Trophoblast cell (in vitro differentiated cells and primary cell): Measurements from ENCODE around the gene TENM4.
A peak's percentile ranks its signal among the peaks of the same experiment; 100 is the strongest.

Experiments used
- DNase-seq, 2 donors: peaks; one replicate each; pipeline ENCODE4 v3.0.0-alpha.2; 2016
- H2AFZ ChIP-seq: 2 replicates; pipeline ENCODE4 v1.6.1; 2013; ENCODE audit warnings: low read length, moderate library complexity, mild to moderate bottlenecking; ENCODE audit not compliant: insufficient read depth, poor library complexity
- H2AK5ac ChIP-seq: 2 replicates; pipeline ENCODE4 v1.6.1; 2013; ENCODE audit warnings: mild to moderate bottlenecking, low read length
- H2BK120ac ChIP-seq: 2 replicates; pipeline ENCODE4 v1.6.1; 2013; ENCODE audit warnings: low read length, mild to moderate bottlenecking, moderate library complexity; ENCODE audit not compliant: insufficient read depth, poor library complexity
- H2BK12ac ChIP-seq: 2 replicates; pipeline ENCODE4 v1.6.1; 2013; ENCODE audit warnings: mild to moderate bottlenecking, low read length, moderate library complexity
- H2BK5ac ChIP-seq: 2 replicates; pipeline ENCODE4 v1.6.1; 2013; ENCODE audit warnings: low read length, low read depth, moderate library complexity, mild to moderate bottlenecking; ENCODE audit not compliant: poor library complexity
- H3K14ac ChIP-seq: 2 replicates; pipeline ENCODE4 v1.6.1; 2013; ENCODE audit warnings: mild to moderate bottlenecking, low read length
- H3K18ac ChIP-seq: 2 replicates; pipeline ENCODE4 v1.6.1; 2013; ENCODE audit warnings: mild to moderate bottlenecking, low read length
- H3K23ac ChIP-seq: 2 replicates; pipeline ENCODE4 v1.6.1; 2013; ENCODE audit warnings: low read length
- H3K27ac ChIP-seq: 2 replicates; pipeline ENCODE4 v1.5.1; 2013; ENCODE audit warnings: low read depth, mild to moderate bottlenecking, inconsistent platforms, low read length, moderate library complexity
- H3K27me3 ChIP-seq: 2 replicates; pipeline ENCODE4 v1.6.1; 2013; ENCODE audit warnings: inconsistent platforms, mild to moderate bottlenecking, low read length, moderate library complexity; ENCODE audit not compliant: insufficient read depth
- H3K36me3 ChIP-seq, 2 experiments: 1 replicate in 1 of 2; 2 replicates in 1 of 2; pipeline ENCODE4 v1.6.1; 2013; ENCODE audit warnings: low read length in 2 of 2, mild to moderate bottlenecking in 2 of 2, moderate library complexity in 1 of 2; ENCODE audit not compliant: insufficient read depth in 2 of 2, control insufficient read depth in 1 of 2
- H3K4ac ChIP-seq: 2 replicates; pipeline ENCODE4 v1.6.1; 2013; ENCODE audit warnings: low read depth, mild to moderate bottlenecking, low read length, moderate library complexity
- H3K4me1 ChIP-seq, 2 experiments: 1 replicate in 1 of 2; 2 replicates in 1 of 2; pipeline ENCODE4 v1.6.1; 2013; ENCODE audit warnings: low read length in 2 of 2, mild to moderate bottlenecking in 2 of 2, moderate library complexity in 1 of 2; ENCODE audit not compliant: insufficient read depth in 2 of 2, control insufficient read depth in 1 of 2
- H3K4me2 ChIP-seq: 2 replicates; pipeline ENCODE4 v1.6.1; 2013; ENCODE audit warnings: inconsistent platforms, mild to moderate bottlenecking, low read length, moderate library complexity
- H3K4me3 ChIP-seq: 2 replicates; pipeline ENCODE4 v1.5.1; 2013; ENCODE audit warnings: mild to moderate bottlenecking, low read depth, low read length, inconsistent platforms
- H3K79me1 ChIP-seq: one replicate; pipeline ENCODE4 v1.6.1; 2013; ENCODE audit warnings: low read length
- H3K79me2 ChIP-seq: 2 replicates; pipeline ENCODE4 v1.6.1; 2013; ENCODE audit warnings: low read length, mild to moderate bottlenecking; ENCODE audit not compliant: control insufficient read depth, insufficient read depth, poor library complexity
- H3K9ac ChIP-seq: 2 replicates; pipeline ENCODE4 v1.6.1; 2013; ENCODE audit warnings: mild to moderate bottlenecking, low read length
- H3K9me3 ChIP-seq: 2 replicates; pipeline ENCODE4 v1.6.1; 2013; ENCODE audit warnings: low read depth, mild to moderate bottlenecking, control low read depth, inconsistent platforms, low read length; ENCODE audit not compliant: insufficient read depth
- H4K12ac ChIP-seq: 2 replicates; pipeline ENCODE4 v1.6.1; 2013; ENCODE audit warnings: low read depth, mild to moderate bottlenecking, low read length, moderate library complexity
- H4K8ac ChIP-seq: 2 replicates; pipeline ENCODE4 v1.6.1; 2013; ENCODE audit warnings: low read depth, mild to moderate bottlenecking, low read length, moderate library complexity
- H4K91ac ChIP-seq: one replicate; pipeline ENCODE4 v1.6.1; 2013; ENCODE audit warnings: low read depth, mild to moderate bottlenecking, low read length, moderate library complexity
- WGBS: extraction: QIAGEN DNeasy Blood & Tissue Kit; methylation state at CpG from one replicate; pipeline ENCODE4 v1.1.7; 2013; ENCODE audit warnings: missing lambda C conversion rate; ENCODE audit not compliant: insufficient read length, insufficient coverage; ENCODE audit errors: extremely low coverage; 5-methylcytosine and 5-hydroxymethylcytosine counted together

The TENM4 gene

DNA sequence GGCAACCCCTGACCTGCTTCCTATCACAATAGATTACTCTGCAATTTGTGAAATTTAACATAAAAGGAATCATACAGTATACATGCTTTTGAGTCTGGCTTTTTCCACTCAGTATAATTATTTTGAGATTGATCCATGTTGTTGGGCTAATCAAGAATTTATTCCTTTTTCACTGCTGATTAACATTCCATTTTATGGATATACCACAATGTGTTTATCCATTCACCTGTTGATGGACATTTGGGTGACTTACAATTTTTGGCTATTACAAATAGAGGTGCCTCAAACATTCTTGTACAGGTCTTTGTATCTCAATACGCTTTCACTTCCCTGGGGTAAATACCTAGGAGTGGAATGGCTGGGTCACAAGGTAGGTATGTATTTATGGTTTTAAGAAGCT, 24.9 kb downstream of the TENM4 start:
- H4K91ac ChIP-seq = no peak overlapping the region
- H2BK5ac ChIP-seq = no peak overlapping the region
- no peak overlapping the region for H2AFZ ChIP-seq
- no peaks in the 10 kb centered on the region for H3K36me3 ChIP-seq
- H2AK5ac ChIP-seq = no peak overlapping the region
- no peak for DNase-seq
- no peak overlapping the region for H3K4me2 ChIP-seq
- no peak overlapping the region for H3K4ac ChIP-seq
- H3K27ac ChIP-seq = no peak overlapping the region
- H3K14ac ChIP-seq = no peak overlapping the region
- H3K9me3 ChIP-seq = no peaks in the 10 kb centered on the region
- H3K79me1 ChIP-seq = no peaks in the 10 kb centered on the region
- WGBS = no CpG with 5 or more reads among the region's 1 CpG
- H4K8ac ChIP-seq = no peak overlapping the region
- no peak overlapping the region for H4K12ac ChIP-seq
- H2BK120ac ChIP-seq = no peak overlapping the region
- H2BK12ac ChIP-seq = no peak overlapping the region
- H3K4me1 ChIP-seq = no peaks in the 10 kb centered on the region
- H3K4me3 ChIP-seq = no peak overlapping the region
- H3K79me2 ChIP-seq = no peaks in the 10 kb centered on the region
- H3K18ac ChIP-seq = no peak overlapping the region
- no peaks in the 10 kb centered on the region for H3K27me3 ChIP-seq
- H3K9ac ChIP-seq = no peak overlapping the region
- no peak overlapping the region for H3K23ac ChIP-seq

DNA sequence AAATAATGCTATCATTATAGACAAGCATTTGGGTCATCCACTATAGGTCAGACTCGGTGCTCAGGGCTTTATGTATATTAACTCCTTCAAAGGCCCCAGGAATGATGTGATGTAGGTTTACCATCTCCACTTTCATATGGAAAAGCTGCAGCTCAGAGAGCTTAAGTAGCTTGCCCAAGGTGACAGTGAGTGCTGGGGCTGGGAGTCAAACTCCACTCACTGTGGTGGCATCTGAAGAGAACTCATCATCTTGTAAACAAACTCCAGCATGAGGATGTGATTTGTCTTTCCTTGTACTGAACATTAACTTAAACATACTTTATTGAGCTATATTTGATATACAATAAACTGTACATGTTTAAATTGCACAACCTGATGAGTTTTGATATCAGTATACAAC, 25.4 kb downstream of the TENM4 start:
- no peak overlapping the region for H3K4ac ChIP-seq
- H3K27ac ChIP-seq = no peak overlapping the region
- H3K79me1 ChIP-seq = no peaks in the 10 kb centered on the region
- H4K91ac ChIP-seq = no peak overlapping the region
- no peak overlapping the region for H3K14ac ChIP-seq
- H2BK120ac ChIP-seq = no peak overlapping the region
- no peak overlapping the region for H2BK12ac ChIP-seq
- no peak for DNase-seq
- H2AK5ac ChIP-seq = no peak overlapping the region
- H4K12ac ChIP-seq = no peak overlapping the region
- no peaks in the 10 kb centered on the region for H3K9me3 ChIP-seq
- H3K27me3 ChIP-seq = no peaks in the 10 kb centered on the region
- H3K18ac ChIP-seq = no peak overlapping the region
- H2AFZ ChIP-seq = no peak overlapping the region
- H3K23ac ChIP-seq = no peak overlapping the region
- H2BK5ac ChIP-seq = no peak overlapping the region
- H3K4me2 ChIP-seq = no peak overlapping the region
- no peaks in the 10 kb centered on the region for H3K4me1 ChIP-seq
- no peak overlapping the region for H4K8ac ChIP-seq
- no peaks in the 10 kb centered on the region for H3K79me2 ChIP-seq
- no peak overlapping the region for H3K4me3 ChIP-seq
- no peak overlapping the region for H3K9ac ChIP-seq
- H3K36me3 ChIP-seq = no peaks in the 10 kb centered on the region
- WGBS = no CpG with 5 or more reads among the region's 1 CpG

DNA sequence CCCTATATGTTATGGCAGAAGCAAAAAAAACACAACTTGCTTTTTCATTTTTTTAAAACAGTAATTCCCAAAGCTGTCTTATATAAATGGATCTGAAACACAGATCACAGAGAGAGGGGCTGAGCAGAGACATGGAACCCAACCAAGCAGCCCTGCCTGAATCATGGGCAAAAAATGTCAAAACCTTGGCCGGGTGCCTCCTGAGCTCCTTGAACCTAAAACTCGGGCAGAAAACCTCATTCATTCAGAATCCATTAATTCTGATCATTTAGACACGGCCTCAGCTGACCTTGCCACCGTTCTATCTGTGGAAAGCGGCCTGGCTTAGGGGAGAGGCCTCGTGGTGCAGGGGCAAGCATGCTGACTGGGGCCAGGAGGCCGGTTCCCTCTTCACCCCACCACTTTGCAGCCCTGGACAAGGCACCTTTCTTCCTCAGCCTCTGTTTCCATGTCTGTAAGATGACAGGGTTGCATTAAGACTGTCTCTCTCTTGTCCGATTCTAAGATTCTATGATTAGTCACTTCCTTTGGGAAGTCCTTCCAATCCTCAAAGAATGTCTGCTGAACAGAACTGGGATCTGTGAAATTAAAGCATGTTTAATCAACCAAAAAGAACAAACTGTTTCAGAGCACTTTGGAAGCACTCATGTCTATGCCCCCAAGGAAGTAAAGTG, 26.0 kb downstream of the TENM4 start:
- H3K4ac ChIP-seq = no peak overlapping the region
- no peak overlapping the region for H3K9ac ChIP-seq
- no peaks in the 10 kb centered on the region for H3K9me3 ChIP-seq
- H2AFZ ChIP-seq = no peak overlapping the region
- H4K91ac ChIP-seq = no peak overlapping the region
- no peak overlapping the region for H3K4me2 ChIP-seq
- no peak overlapping the region for H2BK12ac ChIP-seq
- H3K27ac ChIP-seq = no peak overlapping the region
- no peaks in the 10 kb centered on the region for H3K79me2 ChIP-seq
- WGBS = no CpG with 5 or more reads among the region's 8 CpGs
- no peaks in the 10 kb centered on the region for H3K27me3 ChIP-seq
- H3K18ac ChIP-seq = no peak overlapping the region
- no peak overlapping the region for H3K14ac ChIP-seq
- no peaks in the 10 kb centered on the region for H3K36me3 ChIP-seq
- no peak overlapping the region for H2AK5ac ChIP-seq
- H3K79me1 ChIP-seq = no peaks in the 10 kb centered on the region
- no peak overlapping the region for H2BK5ac ChIP-seq
- no peaks in the 10 kb centered on the region for H3K4me1 ChIP-seq
- no peak overlapping the region for H2BK120ac ChIP-seq
- H3K4me3 ChIP-seq = no peak overlapping the region
- no peak for DNase-seq
- no peak overlapping the region for H4K8ac ChIP-seq
- no peak overlapping the region for H4K12ac ChIP-seq
- H3K23ac ChIP-seq = no peak overlapping the region

DNA sequence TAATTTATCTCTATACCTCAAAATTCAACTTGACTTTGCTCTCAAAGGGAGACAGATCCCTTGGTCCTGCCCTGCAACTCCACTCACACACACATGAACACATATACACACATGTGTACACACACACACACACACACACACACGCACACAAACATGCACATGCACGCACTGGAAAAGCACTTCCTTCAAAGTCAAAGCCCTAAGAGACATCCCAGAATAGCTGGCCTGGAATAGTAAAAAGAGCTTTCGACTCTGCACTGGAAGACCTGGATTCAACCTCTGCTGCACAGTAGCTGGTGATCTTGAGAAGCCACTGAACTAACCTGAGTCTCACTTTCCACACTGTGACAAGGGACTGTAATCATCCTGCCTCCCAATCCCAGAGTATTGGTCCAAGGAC, 26.8 kb downstream of the TENM4 start:
- Histone ChIP-seq H3K9ac (no peak overlapping the region), H2AFZ (no peak overlapping the region), H4K12ac (no peak overlapping the region), H2AK5ac (no peak overlapping the region), H3K36me3 (no peaks in the 10 kb centered on the region), H3K27me3 (no peaks in the 10 kb centered on the region), H4K91ac (no peak overlapping the region), H3K4me2 (no peak overlapping the region), H3K14ac (no peak overlapping the region), H3K4me3 (no peak overlapping the region), H3K4me1 (no peaks in the 10 kb centered on the region), H2BK5ac (no peak overlapping the region), H2BK12ac (no peak overlapping the region), H4K8ac (no peak overlapping the region), H3K18ac (no peak overlapping the region), H3K79me1 (no peaks in the 10 kb centered on the region), H3K4ac (no peak overlapping the region), H3K27ac (no peak overlapping the region), H3K79me2 (no peaks in the 10 kb centered on the region), H3K9me3 (peaks cover 2% of the 10 kb centered on the region), H2BK120ac (no peak overlapping the region), H3K23ac (peak overlapping the region; percentile 47)
- WGBS = no CpG with 5 or more reads among the region's 3 CpGs
- DNase-seq = no peak
